Fibroblast of skin of scalp (primary cell): ENCODE measurements around the gene NOTCH1.

ENCODE experiments used
- DNase-seq: peaks from one replicate; pipeline ENCODE4 v3.0.0-alpha.2; 2013

The NOTCH1 gene

GRCh38 chr9:136462664-136463063 is 83.2 kb downstream of the NOTCH1 start:
- no peak for DNase-seq

- DNase-seq: no peak
Observed at GRCh38 chr9:136460772-136461325, 85.0 kb downstream of the NOTCH1 start.

- no peak for DNase-seq
Observed at GRCh38 chr9:136459425-136459824, 86.4 kb downstream of the NOTCH1 start.

GRCh38 chr9:136457326-136457725 is 88.5 kb downstream of the NOTCH1 start:
- no peak for DNase-seq

GRCh38 chr9:136456258-136456657 is 89.6 kb downstream of the NOTCH1 start:
- DNase-seq: no peak

DNA sequence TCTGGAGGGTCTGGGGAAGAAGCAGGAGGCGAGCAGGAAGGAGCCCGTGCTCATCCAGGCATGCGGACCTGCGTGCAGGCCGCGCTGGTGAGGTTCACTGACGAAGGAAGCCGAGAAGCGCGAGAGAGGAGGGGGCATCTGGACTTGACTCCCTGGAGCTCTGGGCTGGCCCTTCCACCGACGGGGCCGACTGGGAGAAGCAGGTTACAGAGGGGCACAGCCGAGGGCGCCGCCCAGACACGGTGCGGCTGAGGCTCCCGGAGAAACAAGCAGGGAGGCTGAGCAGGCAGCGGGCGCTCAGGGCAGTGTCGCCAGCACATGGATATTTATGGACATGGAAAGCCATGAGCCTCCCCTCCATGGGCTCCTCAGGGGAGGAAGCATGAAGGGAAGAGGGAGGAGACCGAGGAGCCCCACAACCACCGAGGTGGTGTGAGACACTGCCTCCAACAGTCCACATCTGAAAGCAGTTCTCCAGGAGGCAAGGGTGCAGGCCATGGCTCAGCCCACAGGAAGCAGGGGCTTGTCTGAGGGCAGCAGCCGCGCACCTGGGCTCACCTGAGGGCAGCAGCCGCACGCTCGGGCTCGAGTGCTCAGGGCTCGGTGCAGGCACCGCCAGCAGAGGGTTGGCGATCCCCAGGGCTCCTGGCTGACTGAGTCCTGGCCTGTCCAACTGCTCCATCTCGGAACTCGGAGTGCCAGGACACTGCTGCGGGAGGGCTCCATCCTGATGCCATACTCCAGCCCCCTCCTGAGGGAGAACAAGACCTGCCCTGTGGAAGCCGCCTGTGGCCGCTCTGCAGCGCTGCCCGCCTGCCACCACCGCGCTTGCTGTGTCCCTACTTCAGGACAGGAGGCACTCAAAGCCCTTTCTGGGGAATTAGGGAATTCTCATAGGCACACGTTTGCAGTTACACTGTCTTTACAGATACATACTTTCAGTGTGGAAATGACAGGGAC is 90.5 kb downstream of the NOTCH1 start:
- no peak for DNase-seq

DNA sequence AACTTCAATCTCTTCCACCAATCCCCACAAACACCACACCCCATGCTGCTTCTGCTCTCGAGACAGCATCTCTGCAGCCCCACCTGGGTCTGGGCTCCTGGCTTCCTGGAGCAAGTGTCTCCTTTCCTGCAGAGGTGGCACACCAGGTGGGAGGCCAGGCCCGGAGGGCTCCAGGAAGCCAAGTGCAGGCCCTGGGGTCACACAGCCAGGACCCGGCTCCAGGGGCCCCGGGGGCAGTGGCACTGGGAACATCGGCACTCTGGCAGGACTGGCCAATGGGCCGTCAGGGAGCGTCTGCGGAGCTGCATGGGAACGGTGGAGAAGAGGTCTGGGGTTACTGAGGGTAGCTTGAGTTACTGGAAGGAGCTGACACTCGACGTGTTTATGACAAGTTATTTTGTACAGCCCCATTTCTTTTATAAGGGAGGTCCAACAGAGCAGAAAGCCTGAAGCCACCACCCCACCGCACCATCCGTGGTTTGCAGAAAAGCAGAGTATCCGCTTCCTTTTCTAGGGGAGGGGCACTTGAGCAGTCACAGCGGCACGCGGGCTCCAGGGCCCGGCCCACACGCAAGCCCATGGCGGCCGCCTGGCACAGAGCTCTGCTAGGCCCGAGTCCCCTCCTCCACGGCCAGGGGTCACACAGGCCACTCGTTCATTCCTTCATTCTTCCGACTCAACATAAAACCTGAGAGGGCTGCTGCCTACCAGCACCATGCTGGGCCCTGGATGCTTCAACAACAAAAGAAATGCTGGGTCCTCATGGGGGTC is 91.6 kb downstream of the NOTCH1 start:
- no peak for DNase-seq

- DNase-seq: no peak
Observed at GRCh38 chr9:136453326-136453725, 92.5 kb downstream of the NOTCH1 start.

DNA sequence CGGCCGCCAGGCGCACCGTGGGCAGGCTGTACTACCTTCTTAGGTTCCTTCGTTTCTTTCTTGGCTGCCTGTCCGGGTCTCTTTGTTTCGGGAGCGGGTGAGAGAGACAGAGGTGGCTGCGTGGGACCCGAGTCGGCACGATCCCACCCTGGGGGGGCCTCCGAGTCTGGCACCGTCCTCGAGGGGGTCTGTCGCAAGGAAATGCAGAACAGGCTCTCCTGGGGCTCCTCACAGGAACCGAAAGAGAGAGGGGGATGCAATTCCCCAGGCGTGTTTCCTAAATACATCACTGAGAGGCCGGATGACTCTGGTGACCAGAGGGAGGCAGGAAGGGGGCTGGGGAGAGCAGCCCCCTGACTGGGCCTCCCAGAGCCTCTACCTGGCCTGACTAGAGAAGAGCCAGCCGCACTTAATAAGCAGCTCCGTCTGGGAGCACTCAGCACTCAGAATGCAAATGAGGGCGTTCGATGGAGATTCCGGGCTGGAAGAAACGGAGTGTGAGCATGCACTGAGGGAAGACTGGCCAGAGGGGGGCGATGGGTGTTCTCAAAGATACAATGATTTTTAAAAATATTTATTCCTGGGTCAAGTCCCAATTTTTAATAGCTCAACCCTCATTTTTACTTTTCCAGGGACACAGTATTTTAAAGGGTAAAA is 94.5 kb downstream of the NOTCH1 start:
- DNase-seq: no peak

DNA sequence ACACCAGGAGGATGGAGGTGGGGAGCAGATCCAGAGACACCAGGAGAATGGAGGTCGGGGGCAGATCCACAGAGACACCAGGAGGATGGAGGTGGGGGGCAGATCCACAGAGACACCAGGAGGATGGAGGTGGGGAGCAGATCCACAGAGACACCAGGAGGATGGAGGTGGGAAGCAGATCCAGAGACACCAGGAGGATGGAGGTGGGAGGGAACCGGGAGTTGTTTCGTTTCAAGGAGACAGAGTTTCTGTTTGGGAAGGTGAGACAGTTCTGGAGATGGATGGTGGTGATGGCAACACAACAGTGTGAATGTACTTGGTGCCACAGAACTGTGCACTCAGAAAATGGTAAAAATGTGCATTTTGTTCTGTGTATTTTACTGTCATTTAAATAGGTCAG is 97.2 kb downstream of the NOTCH1 start:
- no peak for DNase-seq

DNA sequence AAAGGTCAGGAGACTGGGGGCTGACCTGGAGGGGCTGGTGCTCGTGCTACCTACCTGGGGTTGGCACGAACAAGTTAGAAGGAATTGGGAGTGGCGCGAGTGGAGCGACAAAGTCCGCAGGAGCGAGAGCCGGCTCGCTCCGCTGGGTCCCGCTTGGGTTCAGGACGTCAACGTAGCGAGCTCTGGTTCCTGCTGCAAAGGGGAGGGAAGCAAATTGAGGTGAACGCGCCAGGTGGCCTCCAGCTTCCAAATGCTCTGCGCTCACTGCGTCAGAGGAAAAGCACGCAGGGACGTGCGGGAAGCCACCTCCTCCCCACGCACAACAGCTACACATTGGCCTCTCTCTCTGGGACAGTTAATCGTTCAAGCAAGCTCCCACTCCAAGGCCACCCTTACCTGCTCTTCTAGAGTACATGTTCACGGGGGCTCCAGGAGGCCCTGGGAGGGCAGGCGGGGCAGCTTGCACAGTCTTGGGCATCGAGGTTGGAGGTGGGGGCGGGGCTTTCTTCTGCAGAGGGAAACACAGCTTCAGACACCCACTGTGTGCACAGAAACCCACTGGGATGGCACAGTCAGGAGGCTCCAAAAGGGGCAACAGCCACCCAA is 98.6 kb downstream of the NOTCH1 start:
- DNase-seq: no peak

GRCh38 chr9:136445799-136446198 is 100.0 kb downstream of the NOTCH1 start:
- no peak for DNase-seq
